Measurements from ENCODE around the gene ETAA1. TPM values are rescaled to one million over a fixed set of nuclear protein-coding genes. Genes with fewer than 3 reads are reported as not detected.

The ETAA1 gene
- 10 to 100 TPM; 10.8 to 11.7 TPM for total RNA-seq

DNA sequence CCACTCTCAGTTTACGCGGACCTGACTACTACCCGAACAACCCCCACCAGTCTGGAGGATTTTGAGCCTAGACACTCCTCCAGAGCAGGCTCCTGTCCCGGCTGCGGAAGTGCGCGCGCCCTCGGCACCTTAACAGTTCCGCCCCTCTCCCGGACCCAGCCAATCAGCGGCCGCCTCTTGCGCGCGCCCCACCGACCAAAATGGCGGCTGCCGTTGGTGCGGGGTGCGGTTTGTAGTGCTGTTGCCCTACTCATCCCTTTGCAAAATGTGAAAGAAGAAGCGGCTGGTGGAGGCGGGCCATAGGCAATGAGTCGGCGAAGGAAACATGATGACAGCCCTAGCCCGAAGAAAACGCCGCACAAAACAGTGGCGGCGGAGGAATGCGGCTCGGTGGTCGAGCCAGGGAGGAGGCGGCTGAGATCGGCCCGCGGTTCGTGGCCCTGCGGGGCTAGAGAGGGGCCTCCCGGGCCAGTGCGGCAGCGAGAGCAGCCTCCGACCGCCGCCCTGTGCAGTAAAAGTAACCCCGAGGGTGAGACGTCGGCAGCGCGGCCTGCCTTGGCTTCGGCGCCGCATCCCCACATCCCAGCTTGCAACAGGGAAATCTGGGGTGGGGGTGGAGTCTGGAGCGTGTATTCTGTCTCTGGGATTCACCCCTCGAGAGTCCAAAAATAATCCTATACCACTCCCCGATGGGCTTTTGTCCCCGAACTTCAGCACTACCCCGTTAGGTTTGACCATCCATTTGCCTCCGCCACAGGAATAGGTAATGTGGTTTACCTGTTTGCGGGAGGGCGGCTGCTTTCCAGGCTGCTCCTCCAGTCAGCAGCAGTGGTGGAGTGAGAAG lies at the start of gene ETAA1:
TSS of gene ETAA1 (plus strand) at position 191 of the 844 bp plus-strand sequence. CDS start at position 307, 116 bp downstream.
- H3K36me3 Mint-ChIP-seq: peaks cover 11% of the 10 kb centered on the region
- no peaks in the 10 kb centered on the region for H3K9me3 Mint-ChIP-seq
- H3K4me1 Mint-ChIP-seq (ENCODE audit: low read depth): peaks cover 15% of the 10 kb centered on the region
- intact Hi-C loops (cut with micrococcal nuclease): loop anchor here (5.0 kb wide), 1 partner anchor 665 kb away; the partner anchor contains the start of gene C1D
- peak within 1 kb of the TSS; percentile 98 for H3K4me3 Mint-ChIP-seq
- CTCF ChIA-PET: interaction anchor here (0.6 kb wide), 1 partner anchor 241 kb away, joined by 3 read pairs; no protein-coding TSS in a partner anchor
- no peaks in the 10 kb centered on the region for H3K27me3 Mint-ChIP-seq
- H3K27ac Mint-ChIP-seq: peak within 1 kb of the TSS; percentile 98
- peak; percentile 95 for DNase-seq
- POLR2A ChIA-PET: interaction anchor here (1.1 kb wide), 1 partner anchor 30 kb away, joined by 3 read pairs; no protein-coding TSS in a partner anchor

DNA sequence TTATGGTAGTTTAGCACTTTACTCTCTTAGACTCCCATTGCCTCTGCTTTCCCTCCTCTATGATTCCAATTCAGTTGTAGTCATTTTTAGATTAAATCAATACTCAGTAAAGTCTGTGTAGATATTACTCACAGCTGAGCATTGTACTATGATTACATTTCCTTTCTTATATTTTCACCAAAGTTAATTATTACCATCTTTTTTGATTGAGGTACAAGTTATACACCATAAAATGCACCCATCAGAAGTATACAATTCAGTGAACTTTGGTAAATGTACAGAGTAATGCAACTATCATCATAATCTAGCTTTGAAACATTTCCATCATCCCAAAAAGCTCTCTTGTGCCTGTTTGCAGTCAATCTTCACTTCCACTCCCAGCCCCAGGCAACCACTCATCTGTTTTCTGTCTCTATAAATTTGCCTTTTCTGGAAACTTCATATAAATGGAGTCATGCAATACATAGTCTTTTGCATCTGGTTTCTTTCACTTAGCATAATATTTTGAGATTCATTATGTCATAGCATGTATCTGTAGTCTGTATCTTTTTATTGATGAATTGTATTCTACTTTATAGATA lies 30.2 kb upstream of the ETAA1 start:
- peaks cover 13% of the 10 kb centered on the region for H3K27me3 Mint-ChIP-seq
- ChIA-PET POLR2A (no interaction called here), CTCF (no interaction called here)
- peaks cover 3% of the 10 kb centered on the region for H3K9me3 Mint-ChIP-seq
- no peaks in the 10 kb centered on the region for H3K36me3 Mint-ChIP-seq
- intact Hi-C loops (cut with micrococcal nuclease): no loop called here
- H3K4me1 Mint-ChIP-seq (ENCODE audit: low read depth): no peaks in the 10 kb centered on the region
- no peak overlapping the region for H3K4me3 Mint-ChIP-seq
- no peak for DNase-seq
- H3K27ac Mint-ChIP-seq: no peak overlapping the region

DNA sequence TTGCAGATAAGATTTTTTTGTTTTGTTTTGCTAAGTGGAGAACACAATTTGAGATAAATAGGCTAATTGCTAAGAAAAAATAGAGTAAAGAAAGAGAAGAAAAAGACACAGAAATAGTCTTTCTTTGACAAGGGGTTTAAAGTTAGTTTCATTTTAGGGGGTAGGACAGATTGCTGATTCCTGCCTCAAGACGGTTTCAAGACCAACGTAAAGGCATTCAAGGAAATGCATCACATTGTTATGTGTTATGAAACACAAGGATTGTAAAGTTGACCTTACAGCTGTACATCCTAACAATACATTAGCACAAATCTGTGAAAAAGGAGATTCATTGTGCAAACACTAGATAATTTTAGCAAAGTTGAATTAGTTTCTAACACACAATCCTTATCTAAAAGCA lies 22.7 kb upstream of the ETAA1 start:
- ChIA-PET CTCF (no interaction called here), POLR2A (no interaction called here)
- Mint-ChIP-seq H3K27me3 (peaks cover 7% of the 10 kb centered on the region), H3K4me3 (no peak overlapping the region), H3K9me3 (peaks cover 4% of the 10 kb centered on the region), H3K27ac (no peak overlapping the region), H3K4me1 (ENCODE audit: low read depth) (no peaks in the 10 kb centered on the region), H3K36me3 (peaks cover 4% of the 10 kb centered on the region)
- DNase-seq: no peak
- intact Hi-C loops (cut with micrococcal nuclease): no loop called here

DNA sequence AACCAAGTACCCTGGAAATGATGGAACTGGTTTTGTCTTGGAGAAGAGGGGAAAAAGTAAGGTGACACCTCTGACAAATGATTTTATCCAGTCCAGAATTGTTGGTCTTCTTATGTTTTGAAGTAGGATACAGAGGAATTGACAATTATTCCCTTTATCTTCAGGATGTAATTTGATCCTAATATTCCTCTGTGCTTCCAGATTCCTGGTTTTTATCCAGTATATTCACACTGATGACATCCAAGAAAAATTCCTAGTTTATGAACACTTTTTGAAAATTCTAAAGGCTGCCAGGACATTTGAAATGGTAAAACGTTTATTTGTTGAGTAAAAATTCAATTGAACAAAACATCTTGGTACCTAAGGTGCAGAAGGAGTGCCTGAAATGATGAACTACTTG lies 22.2 kb upstream of the ETAA1 start:
- no peaks in the 10 kb centered on the region for H3K4me1 Mint-ChIP-seq (ENCODE audit: low read depth)
- no peak overlapping the region for H3K27ac Mint-ChIP-seq
- ChIA-PET CTCF (no interaction called here), POLR2A (no interaction called here)
- H3K36me3 Mint-ChIP-seq: peaks cover 4% of the 10 kb centered on the region
- H3K4me3 Mint-ChIP-seq: no peak overlapping the region
- H3K9me3 Mint-ChIP-seq: peaks cover 4% of the 10 kb centered on the region
- DNase-seq: no peak
- peaks cover 7% of the 10 kb centered on the region for H3K27me3 Mint-ChIP-seq
- intact Hi-C loops (cut with micrococcal nuclease): no loop called here

DNA sequence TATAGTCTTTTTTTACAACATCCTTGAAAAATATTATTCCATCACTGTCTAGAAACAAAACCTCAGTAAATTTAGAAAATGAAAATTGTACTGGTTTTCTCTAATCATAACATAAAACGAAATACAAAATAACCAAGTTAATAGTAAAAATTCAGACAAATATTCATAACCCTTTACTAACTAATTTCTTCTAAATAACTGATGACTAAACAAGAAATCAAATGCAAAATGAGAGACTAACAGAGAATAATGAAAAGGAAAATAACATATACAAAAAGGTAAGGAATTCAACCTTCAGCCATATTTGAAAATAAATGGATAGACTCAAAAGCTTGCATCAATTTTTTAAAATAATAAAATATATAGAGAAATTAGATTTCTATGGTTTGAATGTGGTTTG lies 18.6 kb upstream of the ETAA1 start:
- ChIA-PET CTCF (no interaction called here), POLR2A (no interaction called here)
- H3K4me1 Mint-ChIP-seq (ENCODE audit: low read depth): no peaks in the 10 kb centered on the region
- H3K27ac Mint-ChIP-seq: no peak overlapping the region
- H3K9me3 Mint-ChIP-seq: peaks cover 5% of the 10 kb centered on the region
- no peak for DNase-seq
- peaks cover 6% of the 10 kb centered on the region for H3K27me3 Mint-ChIP-seq
- intact Hi-C loops (cut with micrococcal nuclease): no loop called here
- no peak overlapping the region for H3K4me3 Mint-ChIP-seq
- H3K36me3 Mint-ChIP-seq: peaks cover 3% of the 10 kb centered on the region

DNA sequence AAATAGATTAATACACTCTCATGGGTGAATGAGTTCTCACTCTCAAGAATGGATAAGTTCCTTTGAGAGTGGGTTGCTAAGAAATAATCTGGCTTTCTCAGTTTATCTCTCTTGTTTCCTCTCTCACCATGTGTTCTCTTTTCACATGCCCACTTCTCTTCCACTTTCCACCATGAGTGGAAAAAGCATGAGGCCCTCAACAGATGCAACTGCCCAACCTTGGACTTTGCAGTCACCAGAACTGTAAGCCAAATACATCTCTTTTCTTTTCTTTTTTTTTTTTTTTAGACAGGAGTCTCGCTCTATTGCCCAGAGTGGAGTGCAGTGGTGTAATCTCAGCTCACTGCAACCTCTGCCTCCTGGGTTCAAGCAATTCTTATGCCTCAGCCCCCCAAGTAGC lies 18.1 kb upstream of the ETAA1 start:
- Mint-ChIP-seq H3K4me1 (ENCODE audit: low read depth) (no peaks in the 10 kb centered on the region), H3K27me3 (peaks cover 6% of the 10 kb centered on the region), H3K36me3 (peaks cover 3% of the 10 kb centered on the region), H3K4me3 (no peak overlapping the region), H3K9me3 (peaks cover 5% of the 10 kb centered on the region), H3K27ac (no peak overlapping the region)
- no peak for DNase-seq
- POLR2A ChIA-PET: no interaction called here
- CTCF ChIA-PET: no interaction called here
- intact Hi-C loops (cut with micrococcal nuclease): no loop called here

DNA sequence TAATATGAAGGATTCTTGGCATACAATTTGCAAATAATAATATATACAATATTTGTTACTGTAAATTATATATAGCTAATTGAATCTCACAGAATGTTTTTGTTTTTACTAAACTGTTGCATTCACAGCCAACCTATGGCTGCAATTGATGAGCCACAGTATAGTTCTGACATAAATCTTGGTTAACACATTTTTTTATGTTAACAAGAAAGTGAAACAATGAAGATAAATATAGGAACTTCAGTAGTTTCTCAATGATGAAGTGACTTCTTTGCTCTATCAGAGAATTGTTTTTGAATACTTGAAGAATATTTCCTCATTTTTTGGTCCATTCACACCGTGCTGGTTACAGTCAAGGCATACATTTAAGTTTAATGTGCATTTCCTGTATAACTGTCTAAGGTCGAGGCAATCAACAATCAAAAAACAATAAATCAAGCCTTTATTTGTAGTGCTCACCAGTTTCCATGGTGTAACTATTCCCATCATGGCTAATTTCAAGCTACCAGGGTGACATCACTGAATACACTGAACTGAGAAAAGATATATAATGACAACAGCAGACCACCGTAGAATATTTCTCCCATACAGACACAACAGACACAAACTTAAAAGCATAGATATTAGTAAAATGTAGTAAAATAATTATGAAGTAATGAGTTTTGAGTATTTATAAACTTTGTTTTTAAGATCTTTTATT lies 12.9 kb upstream of the ETAA1 start:
- ChIA-PET CTCF (no interaction called here), POLR2A (no interaction called here)
- Mint-ChIP-seq H3K4me1 (ENCODE audit: low read depth) (no peaks in the 10 kb centered on the region), H3K4me3 (no peak overlapping the region), H3K9me3 (peaks cover 2% of the 10 kb centered on the region), H3K36me3 (peaks cover 7% of the 10 kb centered on the region), H3K27me3 (no peaks in the 10 kb centered on the region), H3K27ac (no peak overlapping the region)
- intact Hi-C loops (cut with micrococcal nuclease): no loop called here
- DNase-seq: no peak

DNA sequence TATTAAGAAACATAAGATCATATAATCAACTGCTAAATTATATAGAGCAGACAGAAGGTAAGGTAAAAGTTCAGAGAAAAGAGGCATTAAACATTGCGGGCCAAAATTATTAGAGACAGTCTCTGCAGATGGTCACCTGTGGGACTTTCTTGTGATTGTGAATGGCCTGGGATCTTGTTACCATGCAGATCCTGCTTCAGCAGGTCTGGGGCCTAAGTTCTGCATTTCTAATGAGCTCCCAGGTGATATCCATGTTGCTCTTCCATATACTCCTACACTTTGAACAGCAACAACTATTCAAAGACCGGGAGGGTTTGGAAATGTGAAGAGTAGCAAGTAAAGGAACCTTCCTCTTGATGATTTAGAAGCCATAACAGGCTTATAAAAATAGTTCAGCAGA lies 8.5 kb upstream of the ETAA1 start:
- CTCF ChIA-PET: no interaction called here
- peaks cover 4% of the 10 kb centered on the region for H3K36me3 Mint-ChIP-seq

DNA sequence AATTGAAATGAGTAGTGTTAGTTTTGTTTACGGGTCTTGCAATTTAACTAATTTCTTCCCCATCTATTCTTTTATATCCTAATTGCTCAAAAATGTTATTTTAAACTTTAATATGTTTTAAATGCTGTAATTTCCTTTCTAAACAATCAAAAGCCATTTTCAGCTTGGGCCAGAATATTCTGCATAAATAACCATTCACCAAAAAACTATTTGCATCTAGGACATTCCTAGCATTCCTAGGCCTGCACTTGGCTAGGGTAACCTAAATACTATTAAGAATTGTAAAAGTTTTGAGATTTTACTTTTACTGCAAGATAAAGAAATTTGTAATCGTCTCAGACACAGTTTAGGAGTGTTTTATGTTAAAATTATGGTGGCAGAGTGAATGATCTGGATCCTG lies 7.8 kb upstream of the ETAA1 start:
- peaks cover 4% of the 10 kb centered on the region for H3K36me3 Mint-ChIP-seq
- ChIA-PET CTCF (no interaction called here), POLR2A (no interaction called here)
- no peak overlapping the region for H3K27ac Mint-ChIP-seq
- no peak overlapping the region for H3K4me3 Mint-ChIP-seq
- no peaks in the 10 kb centered on the region for H3K9me3 Mint-ChIP-seq
- no peaks in the 10 kb centered on the region for H3K27me3 Mint-ChIP-seq
- no peaks in the 10 kb centered on the region for H3K4me1 Mint-ChIP-seq (ENCODE audit: low read depth)
- no peak for DNase-seq
- intact Hi-C loops (cut with micrococcal nuclease): no loop called here

More for the DNA sequence above, 8.5 kb upstream of the ETAA1 start:
- H3K27ac Mint-ChIP-seq: no peak overlapping the region
- no peaks in the 10 kb centered on the region for H3K9me3 Mint-ChIP-seq
- H3K4me1 Mint-ChIP-seq (ENCODE audit: low read depth): no peaks in the 10 kb centered on the region
- no peak overlapping the region for H3K4me3 Mint-ChIP-seq
- no peaks in the 10 kb centered on the region for H3K27me3 Mint-ChIP-seq
- intact Hi-C loops (cut with micrococcal nuclease): no loop called here
- DNase-seq: no peak
- POLR2A ChIA-PET: no interaction called here

DNA sequence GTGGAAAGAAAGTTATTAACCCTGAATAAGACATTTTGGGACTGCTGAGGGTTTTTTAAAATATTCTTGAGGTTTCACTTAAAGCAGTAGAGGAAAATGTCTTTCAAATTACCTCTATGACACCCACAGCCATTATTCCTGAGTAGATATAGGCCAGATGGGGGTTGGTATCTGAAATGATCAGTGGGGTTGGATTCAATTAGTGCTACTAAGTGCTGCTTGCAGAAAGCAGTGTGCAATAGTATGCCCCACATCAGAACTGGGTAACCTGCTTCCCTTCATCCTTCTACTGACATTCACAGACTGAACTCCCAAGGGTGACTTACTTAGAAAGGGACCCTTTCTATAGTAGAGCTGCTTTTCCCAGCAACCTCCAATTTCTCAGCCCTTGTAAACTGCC lies 7.3 kb upstream of the ETAA1 start:
- ChIA-PET POLR2A (no interaction called here), CTCF (no interaction called here)
- Mint-ChIP-seq H3K4me3 (no peak overlapping the region), H3K36me3 (peaks cover 4% of the 10 kb centered on the region), H3K4me1 (ENCODE audit: low read depth) (no peaks in the 10 kb centered on the region), H3K9me3 (no peaks in the 10 kb centered on the region), H3K27ac (no peak overlapping the region), H3K27me3 (no peaks in the 10 kb centered on the region)
- intact Hi-C loops (cut with micrococcal nuclease): no loop called here
- no peak for DNase-seq

DNA sequence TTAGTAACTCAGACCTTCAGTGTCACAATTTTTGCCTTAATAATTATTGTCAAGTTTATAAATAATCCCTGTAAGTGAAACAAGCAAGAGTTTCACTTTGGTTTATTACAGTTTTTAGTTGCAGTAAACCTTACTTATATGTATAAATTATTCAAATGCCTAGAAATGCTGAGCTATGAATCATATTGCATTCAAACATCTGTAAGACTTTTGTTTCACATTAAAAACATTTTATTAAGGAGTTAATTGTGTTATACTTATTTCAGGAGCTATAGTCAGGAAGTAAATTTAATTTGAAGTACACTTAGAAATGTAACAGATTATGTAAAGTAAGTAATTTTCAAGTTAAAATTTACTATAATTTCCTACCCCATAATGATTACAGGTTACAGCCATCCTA lies 3.9 kb upstream of the ETAA1 start:
- H3K4me1 Mint-ChIP-seq (ENCODE audit: low read depth): peaks cover 6% of the 10 kb centered on the region
- ChIA-PET CTCF (no interaction called here), POLR2A (no interaction called here)
- DNase-seq: no peak
- H3K4me3 Mint-ChIP-seq: no peak overlapping the region
- H3K9me3 Mint-ChIP-seq: no peaks in the 10 kb centered on the region
- intact Hi-C loops (cut with micrococcal nuclease): no loop called here
- H3K27ac Mint-ChIP-seq: no peak overlapping the region
- H3K36me3 Mint-ChIP-seq: peaks cover 4% of the 10 kb centered on the region
- no peaks in the 10 kb centered on the region for H3K27me3 Mint-ChIP-seq

DNA sequence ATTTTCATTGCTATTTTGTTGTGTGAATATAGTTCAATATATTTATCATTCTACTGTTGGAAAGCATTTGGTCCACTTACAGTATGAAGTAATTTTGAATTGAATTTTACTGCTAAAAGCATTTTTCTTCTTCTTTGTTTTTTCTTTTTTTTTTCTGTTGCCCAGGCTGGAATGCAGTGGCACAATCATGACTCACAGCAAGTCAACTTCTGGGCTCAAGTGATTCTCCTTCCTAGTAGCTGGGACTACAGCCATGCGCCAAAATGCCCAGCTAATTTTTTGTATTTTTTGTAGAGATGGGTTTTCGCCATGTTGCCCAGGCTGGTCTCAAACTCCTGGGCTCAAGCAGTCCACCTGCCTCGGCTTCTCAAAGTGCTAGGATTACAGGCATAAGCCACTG lies 2.4 kb upstream of the ETAA1 start:
- Mint-ChIP-seq H3K36me3 (peaks cover 5% of the 10 kb centered on the region), H3K4me1 (ENCODE audit: low read depth) (peaks cover 6% of the 10 kb centered on the region), H3K9me3 (no peaks in the 10 kb centered on the region), H3K27ac (no peak overlapping the region), H3K4me3 (no peak overlapping the region), H3K27me3 (no peaks in the 10 kb centered on the region)
- POLR2A ChIA-PET: no interaction called here
- CTCF ChIA-PET: no interaction called here
- intact Hi-C loops (cut with micrococcal nuclease): loop anchor here (5.0 kb wide), 1 partner anchor 668 kb away; the partner anchor contains the start of gene C1D
- no peak for DNase-seq
